Spleen (tissue), 7 donors: ENCODE results near the gene ZIC5.

Experiments used
- CTCF ChIP-seq, 11 experiments: fragments of 200-600 bp in 7 of 11; fragments of 450-650 bp in 4 of 11; sonication (generic) in 4 of 11; IDR thresholded peaks in 8 of 11; conservative IDR thresholded peaks in 3 of 11; 1 replicate in 7 of 11; 2 replicates in 4 of 11; pipeline versions ENCODE4 v1.4.0 to v1.8.0; 2016 to 2021; ENCODE audit warnings: antibody characterized with exemption in 11 of 11, inconsistent platforms in 4 of 11, mild to moderate bottlenecking in 1 of 11
- POLR2A ChIP-seq, 3 donors: fragments of 450-650 bp; IDR thresholded peaks; one replicate each; pipeline ENCODE4 v1.5.1; 2017; ENCODE audit warnings: antibody characterized with exemption in 3 of 3, mild to moderate bottlenecking in 1 of 3
- POLR2AphosphoS5 ChIP-seq, 3 donors: sonication (generic); formaldehyde crosslinking; IDR thresholded peaks; one replicate each; pipeline ENCODE4 v1.5.1; 2017; ENCODE audit warnings: antibody characterized with exemption in 3 of 3
- donor health status: DM: no; HTN: no; CAD: no; lungs with moderate emphysema.
- donor health status: DM: no; HTN: no; CAD: no.
- donor health status: DM: no; HTN: no; CAD: no.

- TF ChIP-seq POLR2A (IDR thresholded peaks at IDR 0.05) (no peak), CTCF (IDR thresholded peaks at IDR 0.05 in 8 of 11, conservative IDR thresholded peaks at IDR 0.05 in 3 of 11) (no peak), POLR2AphosphoS5 (IDR thresholded peaks at IDR 0.05) (no peak)
Observed at GRCh38 chr13:99948907-99949678, 22.5 kb downstream of the ZIC5 start.
